Adrenal gland (tissue), 12 donors: Measurements from ENCODE around the gene FILIP1. TPM values are rescaled to one million over a fixed set of nuclear protein-coding genes. Genes with fewer than 3 reads are reported as not detected.
A peak's percentile ranks its signal among the peaks of the same experiment; 100 is the strongest.

Source experiments
- DNase-seq, 7 donors: peaks; one replicate each; pipeline ENCODE4 v3.0.0-alpha.2; 2019 to 2020
- H3K27ac ChIP-seq, 5 donors: fragments of 200-600 bp; sonication (generic) in 4 of 5; 1 replicate in 3 of 5; 2 replicates in 2 of 5; pipeline versions ENCODE4 v1.5.1 to v1.8.0; 2016 to 2020; ENCODE audit warnings: mild to moderate bottlenecking in 1 of 5
- H3K27me3 ChIP-seq: fragments of 200-600 bp; 2 replicates; pipeline ENCODE4 v1.8.0; 2021
- H3K36me3 ChIP-seq, 2 donors: fragments of 200-600 bp; replicated peaks in 1 of 2; 1 replicate in 1 of 2; 2 replicates in 1 of 2; pipeline versions ENCODE4 v1.5.1 to v1.8.0; 2018 to 2022
- H3K4me1 ChIP-seq, 2 donors: fragments of 200-600 bp; replicated peaks in 1 of 2; 1 replicate in 1 of 2; 2 replicates in 1 of 2; pipeline versions ENCODE4 v1.5.1 to v1.8.0; 2018 to 2021
- H3K4me3 ChIP-seq, 4 donors: fragments of 200-600 bp; sonication (generic) in 3 of 4; one replicate each; pipeline ENCODE4 v1.5.1; 2016 to 2018
- H3K9me3 ChIP-seq, 3 donors: fragments of 200-600 bp; sonication (generic) in 1 of 3; replicated peaks in 1 of 3; 1 replicate in 2 of 3; 2 replicates in 1 of 3; pipeline versions ENCODE4 v1.5.1 to v1.8.0; 2016 to 2021
- CTCF ChIP-seq, 6 experiments: fragments of 450-650 bp in 4 of 6; fragments of 200-600 bp in 2 of 6; sonication (generic) in 1 of 6; IDR thresholded peaks; 1 replicate in 5 of 6; 2 replicates in 1 of 6; pipeline versions ENCODE4 v1.5.1 to v1.8.0; 2016 to 2021; ENCODE audit warnings: antibody characterized with exemption in 6 of 6, mild to moderate bottlenecking in 2 of 6, moderate library complexity in 1 of 6
- POLR2A ChIP-seq, 2 donors: fragments of 450-650 bp; IDR thresholded peaks; one replicate each; pipeline ENCODE4 v1.6.1; 2017; ENCODE audit warnings: antibody characterized with exemption in 2 of 2, mild to moderate bottlenecking in 2 of 2, moderate library complexity in 1 of 2
- WGBS, 4 donors: extraction: QIAGEN DNeasy Blood & Tissue Kit in 2 of 4; methylation state at CpG; one replicate each; pipeline versions ENCODE4 v1.1.5 to v1.1.7; 2013 to 2017; 5-methylcytosine and 5-hydroxymethylcytosine counted together
- intact Hi-C, 2 donors: fragments of 100-400 bp; cut with DNase I; formaldehyde crosslinking; loops; one replicate each; pipeline versions ENCODE4 v1.14.1 to v1.15.0; 2022 to 2023
- polyA plus RNA-seq, 3 donors: library from polyadenylated mRNA; stranded (reverse); fragments of 200-250 nt in 2 of 3; fragments of 350-450 nt in 1 of 3; fragmentation: Illumina TruSeq in 1 of 3; extraction: RNeasy Lipid Tissue Mini Kit (QIAGEN cat#74804) in 1 of 3; gene quantifications; one replicate each; pipeline ENCODE4 v1.2.3, GENCODE V29; 2013 to 2014
- total RNA-seq, 9 donors: library from RNA; depleted of rRNA in 4 of 9; stranded (reverse); fragments of >200 nt in 4 of 9; fragments of 120-200 nt in 1 of 9; fragmentation: NEBNext Ultra II Directional in 1 of 9; extraction: Animal tissue kit (Norgen Biotek cat#: 25700) in 1 of 9; gene quantifications; one replicate each; pipeline versions ENCODE4 v1.1.0 to v1.2.4, GENCODE V29; 2013 to 2023
- donor health status: healthy with polysubstance abuse.
- donor health status: Bipolar disorder and iron deficiency.
- donor health status: DM: yes; HTN: yes; CAD: no.
- donor health status: DM: no; HTN: no; CAD: no.
- donor health status: DM: no; HTN: no; CAD: no.
- donor health status: DM: yes; HTN: yes; CAD: no.

Gene FILIP1
- total and polyA plus RNA-seq, 12 donors, result 0.94 to 8.0 (median 2.3) TPM

DNA sequence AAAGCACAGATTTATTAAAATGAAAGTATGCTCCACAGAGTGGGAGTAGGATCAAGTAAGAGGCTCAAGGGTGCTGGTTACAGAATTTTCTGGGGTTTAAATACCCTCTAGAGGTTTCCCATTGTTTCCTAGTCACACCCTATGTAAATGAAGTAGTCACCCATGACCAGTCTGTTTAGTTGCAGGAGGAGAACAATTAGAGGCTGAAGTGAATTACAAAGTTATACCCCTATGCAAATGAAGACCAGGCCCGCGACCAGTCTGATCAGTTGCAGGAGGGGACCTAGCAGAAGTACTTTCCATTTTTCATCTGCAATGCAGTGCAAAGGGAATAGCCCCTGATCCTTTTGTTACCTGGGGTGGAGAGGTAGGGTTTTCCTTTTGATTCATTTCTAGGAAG, 11.8 kb upstream of the FILIP1 start:
- H3K36me3 ChIP-seq, result no peaks in the 10 kb centered on the region
- no peaks in the 10 kb centered on the region for H3K4me1 ChIP-seq
- H3K27ac ChIP-seq, result no peak overlapping the region
- H3K9me3 ChIP-seq, result no peaks in the 10 kb centered on the region
- DNase-seq, result no peak
- WGBS, 4 donors, result 79 to 85% (median 81%) methylated on average over 2 of the region's 2 CpGs
- H3K4me3 ChIP-seq, result no peak overlapping the region
- TF ChIP-seq CTCF (IDR thresholded peaks at IDR 0.05) (no peak), POLR2A (IDR thresholded peaks at IDR 0.05) (no peak)
- H3K27me3 ChIP-seq, result no peaks in the 10 kb centered on the region
- intact Hi-C loops, result loop anchor here in 1 of 2 donors (10.0 kb wide), 1 partner anchor 151 kb away; no protein-coding TSS in a partner anchor

GRCh38 chr6:75504465-75505222, 11.0 kb upstream of the FILIP1 start:
- Histone ChIP-seq H3K27ac (no peak overlapping the region), H3K9me3 (no peaks in the 10 kb centered on the region), H3K36me3 (no peaks in the 10 kb centered on the region), H3K27me3 (no peaks in the 10 kb centered on the region), H3K4me3 (no peak overlapping the region), H3K4me1 (no peaks in the 10 kb centered on the region)
- WGBS, 4 donors, result 75 to 90% (median 77%) methylated on average over 4 of the region's 4 CpGs
- no peak for TF ChIP-seq POLR2A (IDR thresholded peaks at IDR 0.05)
- peak in 5 of 6 experiments; percentile 25 to 52 (median 47) for TF ChIP-seq CTCF (IDR thresholded peaks at IDR 0.05)
- intact Hi-C loops, result loop anchor here in 1 of 2 donors (10.0 kb wide), 1 partner anchor 150 kb away; no protein-coding TSS in a partner anchor
- DNase-seq, result peak in 4 of 7 donors; percentile 21 to 56 (median 33)

DNA sequence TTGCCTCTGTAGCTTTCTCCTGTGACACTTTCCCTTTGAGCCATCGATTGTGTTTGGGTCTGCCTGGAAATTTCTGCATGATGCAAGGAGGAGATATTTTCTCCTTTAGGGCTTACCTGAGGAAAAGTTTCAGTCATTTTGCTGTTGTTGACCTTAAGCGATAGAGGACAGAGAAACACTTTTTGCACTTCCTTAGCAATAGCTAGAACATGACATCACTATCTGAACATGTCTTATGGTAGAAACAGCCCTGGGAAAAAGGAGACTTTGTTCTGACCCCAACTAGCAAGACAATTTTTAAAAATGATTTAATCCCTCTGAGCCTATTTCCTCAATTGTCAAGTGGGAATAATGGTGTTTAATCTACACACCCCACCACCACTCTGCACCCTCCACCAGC, 9.7 kb upstream of the FILIP1 start:
- DNase-seq, result no peak
- Histone ChIP-seq H3K4me3 (no peak overlapping the region), H3K27ac (no peak overlapping the region), H3K36me3 (no peaks in the 10 kb centered on the region), H3K9me3 (no peaks in the 10 kb centered on the region), H3K4me1 (no peaks in the 10 kb centered on the region), H3K27me3 (no peaks in the 10 kb centered on the region)
- no peak for TF ChIP-seq CTCF (IDR thresholded peaks at IDR 0.05)
- TF ChIP-seq POLR2A (IDR thresholded peaks at IDR 0.05), result no peak
- intact Hi-C loops, result loop anchor here in 1 of 2 donors (10.0 kb wide), 1 partner anchor 148 kb away; no protein-coding TSS in a partner anchor
- 49 to 64% (median 55%) methylated on average over 2 of the region's 2 CpGs for WGBS, 4 donors

- Histone ChIP-seq H3K4me3 (no peak overlapping the region), H3K9me3 (no peaks in the 10 kb centered on the region), H3K27me3 (no peaks in the 10 kb centered on the region), H3K27ac (no peak overlapping the region), H3K36me3 (no peaks in the 10 kb centered on the region), H3K4me1 (no peaks in the 10 kb centered on the region)
- WGBS, 4 donors, result 64 to 82% (median 74%) methylated on average over 3 of the region's 3 CpGs
- no peak for TF ChIP-seq CTCF (IDR thresholded peaks at IDR 0.05)
- no peak for TF ChIP-seq POLR2A (IDR thresholded peaks at IDR 0.05)
- intact Hi-C loops, result loop anchor here in 1 of 2 donors (10.0 kb wide), 1 partner anchor 148 kb away; no protein-coding TSS in a partner anchor
- DNase-seq, result no peak
Measured at GRCh38 chr6:75502884-75503283, 9.3 kb upstream of the FILIP1 start.
